Activated B cell treated with CpG ODN at 0.5 μM for 24 hours (primary cell): Measurements from ENCODE around the gene IGFL4. TPM values are rescaled to one million over a fixed set of nuclear protein-coding genes. Genes with fewer than 3 reads are reported as not detected.

ENCODE experiments used
- ATAC-seq: fragments of 200-7000 bp; cut with Tn5 transposase; one replicate; pipeline ENCODE4 v1.10.0; 2021; ENCODE audit warnings: low read depth, mild to moderate bottlenecking, moderate library complexity
- CTCF ChIA-PET: fragments of 350-600 bp; sonication (Branson Sonifier 250); formaldehyde crosslinking; loops from one replicate; lab custom pipeline; 2021; ENCODE audit warnings: antibody characterized with exemption; lab: Charles Lee
- POLR2A ChIA-PET: fragments of 350-600 bp; sonication (Branson Sonifier 250); formaldehyde crosslinking; loops from one replicate; lab custom pipeline; 2021; ENCODE audit warnings: antibody characterized with exemption; lab: Charles Lee
- DNase-seq: peaks from one replicate; pipeline ENCODE4 v3.0.0; 2022
- H3K27ac Mint-ChIP-seq: one replicate; pipeline ENCODE4 v1.8.0; 2020; ENCODE audit warnings: mixed read lengths
- H3K27me3 Mint-ChIP-seq: one replicate; pipeline ENCODE4 v1.8.0; 2021; ENCODE audit warnings: mixed read lengths
- H3K36me3 Mint-ChIP-seq: one replicate; pipeline ENCODE4 v1.8.0; 2021; ENCODE audit warnings: low read depth, mixed read lengths
- H3K4me1 Mint-ChIP-seq: one replicate; pipeline ENCODE4 v1.8.0; 2021; ENCODE audit warnings: mixed read lengths
- H3K4me3 Mint-ChIP-seq: one replicate; pipeline ENCODE4 v1.8.0; 2020; ENCODE audit warnings: mild to moderate bottlenecking, mixed read lengths
- H3K9me3 Mint-ChIP-seq: one replicate; pipeline ENCODE4 v1.8.0; 2020; ENCODE audit warnings: mixed read lengths
- CTCF ChIP-seq: fragments of 200-600 bp; IDR thresholded peaks from one replicate; pipeline ENCODE4 v1.8.0; 2022; ENCODE audit warnings: antibody characterized with exemption, mild to moderate bottlenecking
- intact Hi-C: fragments of 100-400 bp; cut with micrococcal nuclease; formaldehyde crosslinking; loops from one replicate; pipeline ENCODE4 v1.15.1; 2024
- total RNA-seq: library from RNA; stranded (reverse); gene quantifications from 2 replicates; pipeline ENCODE4 v1.2.3, GENCODE V29; 2022

IGFL4 gene
- total RNA-seq: not detected in 2 replicates

- Mint-ChIP-seq H3K4me1 (no peaks in the 10 kb centered on the region), H3K9me3 (no peaks in the 10 kb centered on the region), H3K27me3 (peaks cover 41% of the 10 kb centered on the region), H3K27ac (no peak within 1 kb of the TSS), H3K4me3 (no peak within 1 kb of the TSS), H3K36me3 (no peaks in the 10 kb centered on the region)
- no peak for TF ChIP-seq CTCF
- ChIA-PET POLR2A (no interaction called here), CTCF (no interaction called here)
- ATAC-seq (no peak), DNase-seq (no peak)
- intact Hi-C loops: no loop called here
These were observed at the start of gene IGFL4 for GRCh38 chr19:46040952-46041500. IGFL4 (minus strand) TSS chr19:46041002; CDS start chr19:46040962, 40 bp downstream.

- H3K27me3 Mint-ChIP-seq: peaks cover 20% of the 10 kb centered on the region
- CTCF ChIA-PET: no interaction called here
- peaks cover 6% of the 10 kb centered on the region for H3K36me3 Mint-ChIP-seq
- peaks cover 27% of the 10 kb centered on the region for H3K9me3 Mint-ChIP-seq
- intact Hi-C loops: no loop called here
- DNase-seq: no peak
- H3K4me3 Mint-ChIP-seq: no peak overlapping the region
- no peak overlapping the region for H3K27ac Mint-ChIP-seq
- TF ChIP-seq CTCF: no peak
- POLR2A ChIA-PET: no interaction called here
- no peak for ATAC-seq
- no peaks in the 10 kb centered on the region for H3K4me1 Mint-ChIP-seq
These were observed 49.6 kb upstream of the IGFL4 start for GRCh38 chr19:46090444-46090843.

GRCh38 chr19:46089432-46089831, 48.6 kb upstream of the IGFL4 start:
- Mint-ChIP-seq H3K4me1 (no peaks in the 10 kb centered on the region), H3K27ac (no peak overlapping the region), H3K27me3 (peaks cover 29% of the 10 kb centered on the region), H3K9me3 (peaks cover 35% of the 10 kb centered on the region), H3K36me3 (peaks cover 6% of the 10 kb centered on the region), H3K4me3 (no peak overlapping the region)
- ATAC-seq (no peak), DNase-seq (no peak)
- TF ChIP-seq CTCF: no peak
- CTCF ChIA-PET: no interaction called here
- POLR2A ChIA-PET: no interaction called here
- intact Hi-C loops: no loop called here

- ChIA-PET POLR2A (no interaction called here), CTCF (no interaction called here)
- TF ChIP-seq CTCF: no peak
- peaks cover 34% of the 10 kb centered on the region for H3K27me3 Mint-ChIP-seq
- DNase-seq (no peak), ATAC-seq (no peak)
- no peak overlapping the region for H3K27ac Mint-ChIP-seq
- H3K4me3 Mint-ChIP-seq: no peak overlapping the region
- no peaks in the 10 kb centered on the region for H3K4me1 Mint-ChIP-seq
- peaks cover 37% of the 10 kb centered on the region for H3K9me3 Mint-ChIP-seq
- intact Hi-C loops: no loop called here
- H3K36me3 Mint-ChIP-seq: peaks cover 6% of the 10 kb centered on the region
These were observed 47.3 kb upstream of the IGFL4 start for GRCh38 chr19:46088101-46088500.

- TF ChIP-seq CTCF: no peak
- DNase-seq (no peak), ATAC-seq (no peak)
- Mint-ChIP-seq H3K4me3 (no peak overlapping the region), H3K36me3 (peaks cover 6% of the 10 kb centered on the region), H3K27me3 (peaks cover 48% of the 10 kb centered on the region), H3K4me1 (no peaks in the 10 kb centered on the region), H3K27ac (no peak overlapping the region), H3K9me3 (peaks cover 36% of the 10 kb centered on the region)
- ChIA-PET POLR2A (no interaction called here), CTCF (no interaction called here)
- intact Hi-C loops: no loop called here
These were observed 45.1 kb upstream of the IGFL4 start for GRCh38 chr19:46085888-46086287.
